ENCODE data around the gene DHRSX.

GRCh38 chrX:2342281-2342688 is 158.5 kb downstream of the DHRSX start:
- TF ChIP-seq CTCF (IDR thresholded peaks at IDR 0.05): no peak
- TF ChIP-seq POLR2AphosphoS5 (IDR thresholded peaks at IDR 0.05): no peak
- TF ChIP-seq EP300 (IDR thresholded peaks at IDR 0.05): no peak

Data from upper lobe of left lung (tissue), 4 donors.